Measurements from ENCODE around the gene LCLAT1.
"Not testable (repeated sequence)": the region's sequence is repeated elsewhere in the genome, so short reads cannot be mapped to it uniquely, and the experiment has no call there.

Gene LCLAT1

GRCh38 chr2:30583204-30583749 is 136.2 kb downstream of the LCLAT1 start:
- DNase-seq (ENCODE audit: low read depth in 1 of 2, low spot score in 1 of 2): no peak

GRCh38 chr2:30584116-30584515 is 137.1 kb downstream of the LCLAT1 start:
- DNase-seq (ENCODE audit: low read depth in 1 of 2, low spot score in 1 of 2): no peak

- DNase-seq (ENCODE audit: low read depth in 1 of 2, low spot score in 1 of 2): no peak
Measured at GRCh38 chr2:30588994-30589393, 141.9 kb downstream of the LCLAT1 start.

- DNase-seq (ENCODE audit: low read depth in 1 of 2, low spot score in 1 of 2): no peak
Measured at GRCh38 chr2:30590407-30590806, 143.4 kb downstream of the LCLAT1 start.

GRCh38 chr2:30591186-30591585 is 144.1 kb downstream of the LCLAT1 start:
- DNase-seq (ENCODE audit: low read depth in 1 of 2, low spot score in 1 of 2): no peak

GRCh38 chr2:30601375-30601774 is 154.3 kb downstream of the LCLAT1 start:
- DNase-seq (ENCODE audit: low read depth in 1 of 2, low spot score in 1 of 2): no peak

- no peak for DNase-seq (ENCODE audit: low read depth in 1 of 2, low spot score in 1 of 2)
Measured at GRCh38 chr2:30605197-30605596, 158.2 kb downstream of the LCLAT1 start.

- no peak for DNase-seq (ENCODE audit: low read depth in 1 of 2, low spot score in 1 of 2)
Measured at GRCh38 chr2:30608643-30609042, 161.6 kb downstream of the LCLAT1 start.

- no peak for DNase-seq (ENCODE audit: low read depth in 1 of 2, low spot score in 1 of 2)
Measured at GRCh38 chr2:30611583-30611982, 164.5 kb downstream of the LCLAT1 start.

- no peak for DNase-seq (ENCODE audit: low read depth in 1 of 2, low spot score in 1 of 2)
Measured at GRCh38 chr2:30612371-30612770, 165.3 kb downstream of the LCLAT1 start.

- no peak for DNase-seq (ENCODE audit: low read depth in 1 of 2, low spot score in 1 of 2)
Measured at GRCh38 chr2:30613001-30613400, 166.0 kb downstream of the LCLAT1 start.

GRCh38 chr2:30614227-30614626 is 167.2 kb downstream of the LCLAT1 start:
- DNase-seq (ENCODE audit: low read depth in 1 of 2, low spot score in 1 of 2): not testable (repeated sequence)

GRCh38 chr2:30615926-30616325 is 168.9 kb downstream of the LCLAT1 start:
- DNase-seq (ENCODE audit: low read depth in 1 of 2, low spot score in 1 of 2): no peak

GRCh38 chr2:30620102-30620501 is 173.1 kb downstream of the LCLAT1 start:
- no peak for DNase-seq (ENCODE audit: low read depth in 1 of 2, low spot score in 1 of 2)

GRCh38 chr2:30621836-30622235 is 174.8 kb downstream of the LCLAT1 start:
- no peak for DNase-seq (ENCODE audit: low read depth in 1 of 2, low spot score in 1 of 2)

- no peak for DNase-seq (ENCODE audit: low read depth in 1 of 2, low spot score in 1 of 2)
Measured at GRCh38 chr2:30622452-30622851, 175.4 kb downstream of the LCLAT1 start.

- no peak for DNase-seq (ENCODE audit: low read depth in 1 of 2, low spot score in 1 of 2)
Measured at GRCh38 chr2:30625276-30625675, 178.2 kb downstream of the LCLAT1 start.

- no peak for DNase-seq (ENCODE audit: low read depth in 1 of 2, low spot score in 1 of 2)
Measured at GRCh38 chr2:30625701-30626100, 178.7 kb downstream of the LCLAT1 start.

GRCh38 chr2:30626397-30626796 is 179.4 kb downstream of the LCLAT1 start:
- DNase-seq (ENCODE audit: low read depth in 1 of 2, low spot score in 1 of 2): no peak

- DNase-seq (ENCODE audit: low read depth in 1 of 2, low spot score in 1 of 2): no peak
Measured at GRCh38 chr2:30627151-30627550, 180.1 kb downstream of the LCLAT1 start.

- no peak for DNase-seq (ENCODE audit: low read depth in 1 of 2, low spot score in 1 of 2)
Measured at GRCh38 chr2:30628341-30628740, 181.3 kb downstream of the LCLAT1 start.

- no peak for DNase-seq (ENCODE audit: low read depth in 1 of 2, low spot score in 1 of 2)
Measured at GRCh38 chr2:30629866-30630265, 182.8 kb downstream of the LCLAT1 start.

GRCh38 chr2:30631051-30631671 is 184.1 kb downstream of the LCLAT1 start:
- DNase-seq (ENCODE audit: low read depth in 1 of 2, low spot score in 1 of 2): no peak

Measured in stimulated activated CD4-positive, alpha-beta T cell treated with anti-CD3 and anti-CD28 coated beads, Interleukin-15, amount 100 ng/mL, for 1 hour (primary cell).